Endothelial cell of umbilical vein (primary cell): ENCODE data around the gene CERS6.

Source experiments
- CTCF ChIP-seq, 2 donors: IDR thresholded peaks; 1 replicate in 1 of 2; 2 replicates in 1 of 2; pipeline ENCODE4 v1.5.1; 2011; ENCODE audit warnings: low read length in 2 of 2, mild to moderate bottlenecking in 2 of 2, moderate library complexity in 2 of 2, control low read depth in 1 of 2, inconsistent platforms in 1 of 2, low read depth in 1 of 2; ENCODE audit not compliant: insufficient read depth in 1 of 2; ENCODE audit errors: extremely low read depth in 1 of 2
- EZH2 ChIP-seq: IDR thresholded peaks from 2 replicates; pipeline ENCODE4 v1.6.1; 2012; ENCODE audit warnings: borderline replicate concordance, low read depth, mild to moderate bottlenecking, moderate library complexity, low read length, inconsistent platforms; ENCODE audit not compliant: severe bottlenecking
- GATA2 ChIP-seq: IDR thresholded peaks from 2 replicates; pipeline ENCODE4 v1.7.0; 2011; ENCODE audit warnings: low read depth, mild to moderate bottlenecking, moderate library complexity, mixed read lengths, low read length; ENCODE audit not compliant: insufficient read length, insufficient read depth
- JUN ChIP-seq: IDR thresholded peaks from 2 replicates; pipeline ENCODE4 v1.6.1; 2011; ENCODE audit warnings: borderline replicate concordance, low read depth; ENCODE audit not compliant: insufficient read length, insufficient read depth
- MAX ChIP-seq: IDR thresholded peaks from 2 replicates; pipeline ENCODE4 v1.6.1; 2011; ENCODE audit not compliant: insufficient read depth, insufficient read length
- POLR2A ChIP-seq: IDR thresholded peaks from 2 replicates; pipeline ENCODE4 v1.6.1; 2012; ENCODE audit warnings: low read depth, mild to moderate bottlenecking, control low read depth, low read length

GRCh38 chr2:168608796-168609195 is 152.7 kb downstream of the CERS6 start:
- no peak for TF ChIP-seq CTCF (IDR thresholded peaks at IDR 0.05; ENCODE audit: extremely low read depth in 1 of 2, insufficient read depth in 1 of 2, low read depth in 1 of 2, low read length in 2 of 2)
- no peak for TF ChIP-seq MAX
- no peak for TF ChIP-seq POLR2A
- TF ChIP-seq JUN, result no peak
- TF ChIP-seq GATA2, result no peak
- no peak for TF ChIP-seq EZH2
